Heart right ventricle (tissue), 16 donors: ENCODE results near the gene CEACAM16. TPM values are rescaled to one million over a fixed set of nuclear protein-coding genes. Genes with fewer than 3 reads are reported as not detected.
"Not testable (repeated sequence)": the region's sequence is repeated elsewhere in the genome, so short reads cannot be mapped to it uniquely, and the experiment has no call there.

Experiments
- ATAC-seq, 8 donors: fragments of 200-7000 bp; cut with Tn5 transposase; one replicate each; pipeline ENCODE4 v1.9.1; 2020; ENCODE audit warnings: mild to moderate bottlenecking in 8 of 8, moderate library complexity in 8 of 8, moderate number of reproducible peaks in 1 of 8
- DNase-seq, 2 donors: peaks; one replicate each; pipeline ENCODE4 v3.0.0-alpha.2; 2020
- H3K27ac ChIP-seq, 10 donors: fragments of 200-600 bp; sonication (generic) in 2 of 10; one replicate each; pipeline versions ENCODE4 v1.5.0 to v1.8.0; 2020 to 2022; ENCODE audit warnings: mild to moderate bottlenecking in 3 of 10
- H3K27me3 ChIP-seq, 7 donors: fragments of 200-600 bp; one replicate each; pipeline ENCODE4 v1.8.0; 2021 to 2022; ENCODE audit warnings: mild to moderate bottlenecking in 2 of 7
- H3K36me3 ChIP-seq, 9 donors: fragments of 200-600 bp; sonication (generic) in 1 of 9; one replicate each; pipeline versions ENCODE4 v1.5.0 to v1.8.0; 2020 to 2022; ENCODE audit warnings: mild to moderate bottlenecking in 2 of 9
- H3K4me1 ChIP-seq, 9 donors: fragments of 200-600 bp; sonication (generic) in 1 of 9; one replicate each; pipeline versions ENCODE4 v1.5.0 to v1.8.0; 2020 to 2022; ENCODE audit warnings: mild to moderate bottlenecking in 4 of 9
- H3K4me3 ChIP-seq, 10 donors: fragments of 200-600 bp; sonication (generic) in 2 of 10; one replicate each; pipeline versions ENCODE4 v1.5.0 to v1.8.0; 2020 to 2022; ENCODE audit warnings: mild to moderate bottlenecking in 7 of 10, moderate library complexity in 2 of 10
- H3K9me3 ChIP-seq, 11 donors: fragments of 200-600 bp in 10 of 11; sonication (generic) in 2 of 11; one replicate each; pipeline versions ENCODE4 v1.5.0 to v1.8.0; 2013 to 2022; ENCODE audit warnings: mild to moderate bottlenecking in 2 of 11, control low read depth in 1 of 11, moderate library complexity in 1 of 11
- CTCF ChIP-seq, 9 donors: fragments of 200-600 bp; sonication (generic) in 2 of 9; IDR thresholded peaks; one replicate each; pipeline versions ENCODE4 v1.5.0 to v1.8.0; 2021 to 2022; ENCODE audit warnings: antibody characterized with exemption in 9 of 9, mild to moderate bottlenecking in 5 of 9, moderate library complexity in 1 of 9
- WGBS, 2 donors: extraction: QIAGEN DNeasy Blood & Tissue Kit; methylation state at CpG; one replicate each; pipeline ENCODE4 v1.1.7; 2013; ENCODE audit warnings: inconsistent platforms in 1 of 2; 5-methylcytosine and 5-hydroxymethylcytosine counted together
- intact Hi-C, 10 donors: fragments of 100-400 bp; cut with DNase I; formaldehyde crosslinking; loops; one replicate each; pipeline versions ENCODE4 v1.11.1 to v1.14.2; 2022
- polyA plus RNA-seq, 2 donors: library from polyadenylated mRNA; stranded (reverse); fragments of 200-250 nt; gene quantifications; one replicate each; pipeline ENCODE4 v1.2.3, GENCODE V29; 2013
- total RNA-seq, 10 donors: library from RNA; stranded (reverse); fragmentation: NEBNext Ultra II Directional in 3 of 10; extraction: Animal tissue kit (Norgen Biotek cat#: 25700) in 3 of 10; gene quantifications; one replicate each; pipeline versions ENCODE4 v1.2.1 to v1.2.4, GENCODE V29; 2021 to 2023
- donor health status: Arrhythmogenic right ventricular cardiomyopathy.
- donor health status: ischemic (EF 13 %, LVEDD 7.1; RV severe dilation, severe dysfunction).
- donor health status: healthy with polysubstance abuse.
- donor health status: DM: no; HTN: yes; CAD: no.
- donor health status: DM: no; HTN: no; CAD: no.
- donor health status: ischemic (EF 25% LVEDD 6.9; RV normal size, moderate dysfunction).
- donor health status: ischemic (EF 25% LVEDD 5.7; RV mildly dilated, moderate dysfunction).
- donor health status: healthy.
- donor health status: DM: yes; HTN: yes; CAD: no.
- donor health status: Ischemic cardiomyopathy.
- donor health status: ischemic (EF 35%, LVEDD 5.7; RV mildly dilated, moderate dysfunction).
- donor health status: nonischemic (EF 11% LVEDD 7.7; RV severe dilation, severe dysfunction).
- donor health status: DM: yes; HTN: yes; CAD: no.
- donor health status: PGD.
- donor health status: ischemic (EF 29% LVEDD 5.4; RV normal size, mild dysfunction).
- donor health status: nonischemic (EF 23%, LVEDD 6.1; RV moderate dilation, normal function).

CEACAM16 gene
- total and polyA plus RNA-seq, 12 donors: not detected

DNA sequence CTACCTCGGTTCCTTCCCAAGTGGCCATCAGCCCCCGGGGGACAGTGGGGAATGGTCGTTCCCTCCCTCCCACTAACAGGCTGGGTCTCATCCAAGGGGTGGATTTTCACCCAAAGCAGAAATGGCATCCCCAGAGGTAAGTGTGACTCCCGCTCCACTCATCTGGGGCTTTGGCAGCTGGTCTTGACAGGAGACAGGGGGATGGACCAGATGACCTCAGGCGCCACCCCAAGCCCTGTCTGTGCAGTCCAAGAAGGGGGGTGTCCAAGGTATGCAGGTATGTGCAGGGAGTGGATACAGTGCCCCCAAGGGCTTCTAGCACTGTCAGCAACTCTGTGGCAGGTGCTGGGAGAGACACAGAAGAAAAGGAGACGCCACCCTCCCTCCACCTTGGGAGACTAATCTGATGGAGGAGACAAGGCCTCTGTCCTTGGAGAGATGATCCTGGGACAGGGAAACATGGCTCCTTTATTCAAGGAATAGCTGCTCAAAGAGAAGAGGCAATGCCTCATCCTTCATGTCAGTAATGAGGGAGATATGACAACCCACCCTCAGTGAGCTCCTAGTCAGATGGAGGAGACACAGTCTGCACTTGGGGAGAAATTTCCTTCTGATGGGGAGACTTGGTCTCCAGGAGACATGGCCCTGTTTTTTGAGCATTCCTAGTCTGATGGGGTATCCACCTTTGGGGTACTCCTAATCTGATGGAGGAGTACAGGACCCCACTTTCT, 7.7 kb downstream of the CEACAM16 start:
- TF ChIP-seq CTCF (IDR thresholded peaks at IDR 0.05): no peak
- Histone ChIP-seq H3K27me3 (no peaks in the 10 kb centered on the region), H3K27ac (no peak overlapping the region), H3K9me3 (no peaks in the 10 kb centered on the region), H3K4me3 (no peak overlapping the region), H3K4me1 (peaks cover 0 to 6% (median 0%) of the 10 kb centered on the region in 9 donors), H3K36me3 (no peaks in the 10 kb centered on the region)
- 86 to 90% methylated on average over 6 of the region's 6 CpGs for WGBS, 2 donors
- intact Hi-C loops: no loop called here
- DNase-seq (no peak), ATAC-seq (no peak)

DNA sequence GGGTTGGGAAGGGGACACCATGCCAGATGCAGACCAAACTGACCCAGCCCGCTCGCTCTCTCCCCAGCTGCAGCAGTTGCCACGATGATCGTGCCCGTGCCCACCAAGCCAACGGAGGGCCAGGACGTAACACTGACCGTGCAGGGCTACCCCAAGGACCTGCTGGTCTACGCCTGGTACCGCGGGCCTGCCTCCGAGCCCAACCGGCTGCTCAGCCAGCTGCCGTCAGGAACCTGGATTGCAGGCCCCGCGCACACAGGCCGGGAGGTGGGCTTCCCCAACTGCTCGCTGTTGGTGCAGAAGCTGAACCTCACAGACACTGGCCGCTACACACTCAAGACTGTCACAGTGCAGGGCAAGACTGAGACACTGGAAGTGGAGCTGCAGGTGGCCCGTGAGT, 8.8 kb downstream of the CEACAM16 start:
- no peaks in the 10 kb centered on the region for H3K9me3 ChIP-seq
- no peaks in the 10 kb centered on the region for H3K36me3 ChIP-seq
- no peak overlapping the region for H3K4me3 ChIP-seq
- intact Hi-C loops: no loop called here
- no peak for TF ChIP-seq CTCF (IDR thresholded peaks at IDR 0.05)
- WGBS, 2 donors: 91 to 96% methylated on average over 20 of the region's 20 CpGs
- DNase-seq: no peak
- ATAC-seq: no peak
- H3K27ac ChIP-seq: no peak overlapping the region
- peaks cover 0 to 6% (median 0%) of the 10 kb centered on the region in 9 donors for H3K4me1 ChIP-seq
- no peaks in the 10 kb centered on the region for H3K27me3 ChIP-seq

DNA sequence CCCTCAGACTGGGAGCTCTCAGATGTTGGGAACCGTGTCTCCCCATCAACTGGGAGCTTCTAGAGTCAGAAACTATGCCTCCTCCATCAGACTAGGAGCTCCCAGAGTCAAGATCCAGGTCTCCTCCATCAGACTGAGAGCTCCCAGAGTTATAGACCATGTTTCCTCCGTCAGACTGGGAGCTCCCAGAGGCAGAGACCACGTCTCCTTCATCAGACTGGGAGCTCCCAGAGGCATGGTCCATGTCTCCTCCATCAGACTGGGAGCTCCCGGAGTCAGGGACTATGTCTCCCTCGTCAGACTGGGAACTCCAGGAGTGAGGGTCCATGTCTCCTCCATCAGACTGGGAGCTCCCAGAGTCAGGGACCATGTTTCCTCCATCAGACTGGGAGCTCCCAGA, 10.0 kb downstream of the CEACAM16 start:
- 80 to 94% methylated on average over 5 of the region's 5 CpGs for WGBS, 2 donors
- no peak for DNase-seq

GRCh38 chr19:44709434-44710266, 10.7 kb downstream of the CEACAM16 start:
- H3K4me3 ChIP-seq, H3K4me1 ChIP-seq, DNase-seq, H3K9me3 ChIP-seq, ATAC-seq, H3K27ac ChIP-seq, H3K27me3 ChIP-seq, H3K36me3 ChIP-seq: not testable (repeated sequence)
- intact Hi-C loops: loop anchor here in 1 of 10 donors (5.0 kb wide), 1 partner anchor 73 kb away; no protein-coding TSS in a partner anchor
- WGBS, 2 donors: 79 to 89% methylated on average over 4 of the region's 4 CpGs

More for the DNA sequence above, 10.0 kb downstream of the CEACAM16 start:
- intact Hi-C loops: no loop called here
- H3K36me3 ChIP-seq: no peaks in the 10 kb centered on the region
- H3K9me3 ChIP-seq: no peaks in the 10 kb centered on the region
- ATAC-seq: no peak
- H3K27ac ChIP-seq: no peak overlapping the region
- H3K4me3 ChIP-seq: no peak overlapping the region
- no peaks in the 10 kb centered on the region for H3K27me3 ChIP-seq
- no peak for TF ChIP-seq CTCF (IDR thresholded peaks at IDR 0.05)
- H3K4me1 ChIP-seq: peaks cover 0 to 6% (median 0%) of the 10 kb centered on the region in 9 donors
